HG03378 (cell line): Measurements from ENCODE around the gene SDF4.

Source experiments
- ATAC-seq: cut with Tn5 transposase; IDR thresholded peaks from one replicate; pipeline ENCODE4 v1.9.1; 2021; ENCODE audit warnings: mild to moderate bottlenecking, moderate library complexity; ENCODE audit not compliant: unreplicated experiment

SDF4 gene

DNA sequence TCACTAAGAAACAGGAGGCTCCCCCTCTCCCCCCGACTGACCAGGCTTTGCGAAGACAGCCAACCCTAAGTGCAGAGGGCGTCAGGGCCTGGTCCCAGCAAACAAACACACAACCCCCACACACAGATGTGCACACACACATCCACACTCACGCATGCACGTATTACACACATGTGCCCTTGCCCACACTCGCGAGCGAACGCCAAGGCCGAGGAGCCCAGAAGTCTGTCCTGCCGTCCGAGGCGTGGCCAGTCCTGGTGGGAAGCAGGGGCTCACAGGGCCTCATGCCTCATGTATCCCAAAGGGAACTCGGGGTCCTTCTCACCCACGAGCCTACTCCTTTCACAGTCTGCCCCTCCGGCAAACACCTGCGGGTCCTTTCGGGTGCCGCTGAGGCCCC lies 2.0 kb downstream of the SDF4 start:
- ATAC-seq: no peak

DNA sequence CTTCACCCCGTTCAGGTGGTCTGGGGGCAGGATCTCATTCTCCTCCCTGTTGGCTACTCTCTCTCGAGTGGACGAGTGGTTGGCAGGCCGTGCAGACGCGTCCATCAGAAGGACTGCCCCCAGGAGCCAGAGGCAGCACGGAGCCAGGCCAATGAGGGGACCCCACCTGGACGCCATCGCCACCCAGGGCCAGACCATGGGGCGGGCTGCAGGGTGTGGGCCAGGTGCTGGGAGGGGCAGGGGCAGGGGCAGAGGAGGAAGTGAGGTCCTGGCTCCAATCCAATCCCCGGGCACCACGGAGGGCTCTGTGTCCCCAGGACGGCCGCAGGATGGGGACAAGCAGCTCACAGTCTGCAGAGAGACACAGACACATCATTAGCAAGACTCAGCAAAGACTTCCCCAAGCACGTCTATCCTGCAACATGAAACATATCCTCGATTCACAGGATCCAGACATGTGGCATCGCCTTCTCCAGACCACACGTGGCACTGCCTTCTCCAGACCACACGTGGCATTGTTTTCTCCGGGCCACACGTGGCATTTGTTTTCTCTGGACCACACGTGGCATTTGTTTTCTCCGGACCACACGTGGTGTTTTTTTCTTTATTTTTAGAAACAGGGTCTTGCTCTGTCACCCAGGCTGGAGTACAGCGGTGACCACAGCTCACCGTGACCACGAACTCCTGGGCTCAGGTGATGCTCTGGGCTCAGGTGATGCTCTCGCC lies 3.0 kb downstream of the SDF4 start:
- no peak for ATAC-seq

DNA sequence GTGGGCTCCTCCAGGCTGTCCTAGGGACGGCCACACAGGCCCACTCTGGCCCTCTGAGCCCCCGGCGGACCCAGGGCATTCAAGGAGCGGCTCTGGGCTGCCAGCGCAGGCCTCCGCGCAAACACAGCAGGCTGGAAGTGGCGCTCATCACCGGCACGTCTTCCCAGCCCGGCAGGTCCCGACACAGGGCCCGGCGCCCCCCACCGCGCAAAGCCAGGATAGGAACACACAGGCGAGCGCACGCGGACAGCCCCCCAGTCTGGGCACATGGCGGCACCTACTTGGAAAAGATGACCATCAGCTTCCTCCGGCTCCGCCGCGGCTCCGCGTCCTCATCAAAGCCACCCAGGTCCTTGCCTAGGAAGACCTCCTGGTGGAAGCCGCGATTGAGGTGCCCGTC lies 3.6 kb downstream of the SDF4 start:
- ATAC-seq: no peak

- ATAC-seq: no peak
Observed at GRCh38 chr1:1227386-1227785, 4.4 kb downstream of the SDF4 start.

- no peak for ATAC-seq
Observed at GRCh38 chr1:1226566-1227362, 5.0 kb downstream of the SDF4 start.

- no peak for ATAC-seq
Observed at GRCh38 chr1:1225913-1226312, 5.9 kb downstream of the SDF4 start.

GRCh38 chr1:1225238-1225845 lies 6.5 kb downstream of the SDF4 start:
- no peak for ATAC-seq

DNA sequence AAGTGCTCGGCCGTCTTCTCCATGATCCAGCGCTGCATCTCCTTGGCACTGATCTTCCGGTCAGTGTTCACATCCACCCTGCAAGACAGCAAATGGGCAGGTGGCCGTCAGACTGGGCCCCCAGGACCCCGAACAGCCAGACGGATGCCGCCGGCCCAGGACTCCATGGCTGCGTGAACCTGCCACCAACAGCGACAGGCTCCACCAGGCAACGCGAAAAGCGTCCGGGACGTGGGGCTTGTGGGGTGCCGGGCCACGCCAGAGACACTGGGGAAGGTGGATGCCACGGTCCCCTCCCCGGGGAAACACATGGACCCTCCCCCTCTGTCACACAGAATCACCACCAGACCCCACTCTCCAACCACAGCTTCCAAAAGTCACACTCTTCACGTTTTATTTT lies 7.9 kb downstream of the SDF4 start:
- ATAC-seq: no peak

GRCh38 chr1:1223321-1223720 lies 8.5 kb downstream of the SDF4 start:
- ATAC-seq: no peak

- ATAC-seq: no peak
Observed at GRCh38 chr1:1222575-1223225, 9.1 kb downstream of the SDF4 start.

- ATAC-seq: no peak
Observed at GRCh38 chr1:1221887-1222574, 9.8 kb downstream of the SDF4 start.

GRCh38 chr1:1220197-1220596 lies 11.6 kb downstream of the SDF4 start:
- no peak for ATAC-seq

- ATAC-seq: no peak
Observed at GRCh38 chr1:1219341-1219740, 12.5 kb downstream of the SDF4 start.

GRCh38 chr1:1218524-1219200 lies 13.1 kb downstream of the SDF4 start:
- no peak for ATAC-seq

DNA sequence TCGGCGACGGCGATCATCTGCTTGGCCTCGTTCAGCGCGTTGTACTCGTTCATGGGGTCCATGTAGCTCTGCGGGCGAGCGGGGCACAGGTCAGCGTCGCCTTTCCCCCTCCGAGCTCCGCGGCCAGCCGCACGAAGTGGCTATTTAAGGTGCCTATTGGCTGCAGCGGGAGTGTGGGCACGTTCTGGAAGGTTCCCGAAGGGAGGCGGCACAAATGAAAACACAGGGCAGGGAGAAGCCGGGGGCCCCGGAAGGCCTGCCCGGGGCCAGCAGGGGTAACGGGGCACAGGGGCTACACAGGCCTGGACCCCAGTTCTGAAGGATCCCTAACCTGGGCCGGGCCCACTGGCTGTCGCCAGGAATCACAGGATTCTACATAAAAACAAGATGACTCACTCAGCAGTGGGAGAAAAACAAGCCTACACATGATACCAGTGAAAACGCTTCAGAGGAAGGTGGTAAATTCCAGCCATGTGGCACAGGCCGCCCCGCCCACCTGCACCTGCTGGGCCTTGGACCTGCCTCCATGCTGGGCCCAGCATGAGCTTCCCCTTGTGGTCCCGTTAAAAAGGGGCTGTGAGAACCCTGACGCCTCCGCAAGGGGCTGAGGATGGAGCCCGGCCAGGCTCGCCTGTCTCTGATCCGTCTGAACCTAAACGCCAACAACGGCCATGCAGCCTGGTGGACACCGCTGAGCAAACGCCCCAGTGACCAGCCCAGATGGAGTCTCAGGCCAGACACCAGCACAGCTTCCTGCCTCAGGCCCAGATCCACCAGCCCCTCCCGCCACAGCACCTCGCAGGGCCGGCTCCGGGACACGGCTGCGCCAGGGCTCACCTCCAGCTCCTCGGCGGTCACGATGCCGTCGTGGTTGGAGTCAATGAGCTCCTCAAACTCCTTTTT lies 13.9 kb downstream of the SDF4 start:
- no peak for ATAC-seq

GRCh38 chr1:1216770-1217620 lies 14.8 kb downstream of the SDF4 start:
- ATAC-seq: no peak

DNA sequence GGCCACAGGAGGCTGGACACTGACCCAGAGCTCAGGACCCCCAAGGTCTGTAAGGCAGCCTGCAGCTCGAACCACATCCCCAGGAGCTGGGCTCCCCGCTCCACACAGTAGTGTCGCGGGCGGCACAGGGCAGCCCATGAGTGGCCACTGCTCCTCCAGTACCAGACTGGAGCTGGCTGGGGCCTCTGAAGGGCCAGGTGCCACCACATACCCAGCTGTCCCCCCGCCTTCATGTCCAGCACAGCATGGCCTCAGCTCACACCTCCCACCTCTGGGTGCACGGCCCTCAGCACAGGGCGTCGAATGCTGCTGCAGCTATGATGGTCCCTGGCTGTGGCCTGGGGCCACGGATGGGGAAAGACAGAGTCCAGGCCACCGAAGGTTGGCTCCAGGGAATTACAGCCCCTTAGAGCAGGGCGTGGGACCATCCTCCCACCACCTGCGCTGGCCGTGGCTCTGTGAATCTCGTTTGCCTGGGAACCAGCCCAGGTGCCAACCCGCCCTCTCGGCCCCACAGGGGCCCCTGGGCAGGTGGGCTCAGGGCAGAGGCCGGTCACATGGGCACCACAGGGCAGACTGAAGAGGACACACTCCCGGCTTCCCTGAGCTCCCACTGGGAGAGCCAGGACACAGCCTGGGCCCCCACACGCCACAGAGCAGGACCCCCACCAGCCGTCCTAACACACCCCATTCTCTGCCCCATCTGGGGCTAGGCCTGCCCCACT lies 15.8 kb downstream of the SDF4 start:
- ATAC-seq: no peak
